Lung (tissue), 12 donors: ENCODE data around the gene TBKBP1. TPM values are rescaled to one million over a fixed set of nuclear protein-coding genes. Genes with fewer than 3 reads are reported as not detected.

Experiments used
- ATAC-seq: fragments of 200-7000 bp; cut with Tn5 transposase; one replicate; pipeline ENCODE4 v1.9.1; 2020; ENCODE audit warnings: moderate number of reproducible peaks; ENCODE audit not compliant: insufficient read depth, low FRiP score
- DNase-seq, 3 donors: peaks; one replicate each; pipeline ENCODE4 v3.0.0-alpha.2; 2013 to 2017
- H3K27ac ChIP-seq, 2 donors: one replicate each; pipeline ENCODE4 v1.5.1; 2013; ENCODE audit warnings: mild to moderate bottlenecking in 2 of 2, moderate library complexity in 2 of 2, control low read depth in 1 of 2, inconsistent platforms in 1 of 2, low read depth in 1 of 2, low read length in 1 of 2
- H3K27me3 ChIP-seq, 3 donors: one replicate each; pipeline ENCODE4 v1.5.1; 2013; ENCODE audit warnings: low read length in 2 of 3; ENCODE audit not compliant: control insufficient read depth in 3 of 3, insufficient read depth in 3 of 3
- H3K36me3 ChIP-seq, 4 donors: one replicate each; pipeline ENCODE4 v1.5.1; 2013; ENCODE audit warnings: low read length in 4 of 4, mild to moderate bottlenecking in 1 of 4, moderate library complexity in 1 of 4; ENCODE audit not compliant: control insufficient read depth in 4 of 4, insufficient read depth in 4 of 4
- H3K4me1 ChIP-seq, 5 donors: one replicate each; pipeline ENCODE4 v1.5.1; 2013; ENCODE audit warnings: low read length in 5 of 5, mild to moderate bottlenecking in 2 of 5, moderate library complexity in 1 of 5; ENCODE audit not compliant: control insufficient read depth in 5 of 5, insufficient read depth in 5 of 5
- H3K4me3 ChIP-seq: one replicate; pipeline ENCODE4 v1.5.1; 2013; ENCODE audit warnings: mild to moderate bottlenecking, control low read depth, moderate library complexity
- H3K9ac ChIP-seq, 2 donors: one replicate each; pipeline ENCODE4 v1.5.1; 2013; ENCODE audit warnings: low read length in 2 of 2, control low read depth in 1 of 2; ENCODE audit not compliant: insufficient read depth in 1 of 2
- H3K9me3 ChIP-seq, 4 donors: one replicate each; pipeline ENCODE4 v1.5.1; 2013; ENCODE audit warnings: low read length in 3 of 4, mild to moderate bottlenecking in 1 of 4, moderate library complexity in 1 of 4; ENCODE audit not compliant: control insufficient read depth in 4 of 4, insufficient read depth in 3 of 4
- CTCF ChIP-seq: IDR thresholded peaks from 2 replicates; pipeline ENCODE4 v1.5.1; 2012; ENCODE audit warnings: mild to moderate bottlenecking; ENCODE audit errors: control extremely low read depth, extremely low read depth
- WGBS, 2 donors: extraction: QIAGEN DNeasy Blood & Tissue Kit; methylation state at CpG; one replicate each; pipeline ENCODE4 v1.1.7; 2013; 5-methylcytosine and 5-hydroxymethylcytosine counted together
- polyA plus RNA-seq, 2 donors: library from polyadenylated mRNA; stranded (reverse); fragments of 200-250 nt; gene quantifications; one replicate each; pipeline ENCODE4 v1.2.1, GENCODE V29; 2013
- total RNA-seq, 2 donors: library from RNA; depleted of rRNA in 1 of 2; stranded (reverse); fragments of >200 nt in 1 of 2; gene quantifications; one replicate each; pipeline ENCODE4 v1.2.1, GENCODE V29; 2014 to 2021
- donor health status: control.
- donor health status: control.
- donor health status: Bipolar disorder and iron deficiency.
- donor health status: healthy.
- donor health status: DM: yes; HTN: yes; CAD: no.

Gene TBKBP1
- total and polyA plus RNA-seq, 4 donors: 9.0 to 14.0 (median 12.1) TPM

GRCh38 chr17:47708312-47708863 is 14.4 kb downstream of the TBKBP1 start:
- 82 to 89% methylated on average over 22 to 31 of the region's 31 CpGs for WGBS, 2 donors
- H3K9ac ChIP-seq: no peak overlapping the region

GRCh38 chr17:47708864-47709541 is 15.0 kb downstream of the TBKBP1 start:
- H3K9ac ChIP-seq: no peak overlapping the region

More at GRCh38 chr17:47708312-47708863, 14.4 kb downstream of the TBKBP1 start:
- DNase-seq (no peak), ATAC-seq (no peak)
- no peak overlapping the region for H3K4me3 ChIP-seq
- no peaks in the 10 kb centered on the region for H3K27me3 ChIP-seq
- H3K9me3 ChIP-seq: no peaks in the 10 kb centered on the region
- no peak for TF ChIP-seq CTCF
- H3K27ac ChIP-seq: no peak overlapping the region
- peaks cover 0 to 10% (median 5%) of the 10 kb centered on the region in 5 donors for H3K4me1 ChIP-seq
- H3K36me3 ChIP-seq: peaks cover 0 to 21% (median 13%) of the 10 kb centered on the region in 4 donors

GRCh38 chr17:47709594-47709993 is 15.6 kb downstream of the TBKBP1 start:
- no peak overlapping the region for H3K27ac ChIP-seq
- no peak for ATAC-seq
- no peak for TF ChIP-seq CTCF
- no peak overlapping the region for H3K9ac ChIP-seq
- H3K9me3 ChIP-seq: no peaks in the 10 kb centered on the region
- WGBS, 2 donors: 93 to 97% methylated on average over 3 of the region's 3 CpGs
- H3K36me3 ChIP-seq: peaks cover 0 to 21% (median 12%) of the 10 kb centered on the region in 4 donors
- H3K4me3 ChIP-seq: no peak overlapping the region
- peaks cover 0 to 10% (median 5%) of the 10 kb centered on the region in 5 donors for H3K4me1 ChIP-seq
- peaks cover 0 to 4% (median 0%) of the 10 kb centered on the region in 3 donors for H3K27me3 ChIP-seq
- DNase-seq: no peak

More at GRCh38 chr17:47708864-47709541, 15.0 kb downstream of the TBKBP1 start:
- H3K9me3 ChIP-seq: no peaks in the 10 kb centered on the region
- H3K27me3 ChIP-seq: peaks cover 0 to 4% (median 0%) of the 10 kb centered on the region in 3 donors
- TF ChIP-seq CTCF: no peak
- H3K4me1 ChIP-seq: peaks cover 0 to 10% (median 5%) of the 10 kb centered on the region in 5 donors
- no peak overlapping the region for H3K4me3 ChIP-seq
- WGBS, 2 donors: 73 to 89% methylated on average over 74 to 89 of the region's 89 CpGs
- DNase-seq (peak; percentile 48 to 76 (median 62)), ATAC-seq (no peak)
- peaks cover 0 to 21% (median 12%) of the 10 kb centered on the region in 4 donors for H3K36me3 ChIP-seq
- H3K27ac ChIP-seq: no peak overlapping the region
